ENCODE data around the gene STK38. TPM values are rescaled to one million over a fixed set of nuclear protein-coding genes. Genes with fewer than 3 reads are reported as not detected.

Gene STK38
- total RNA-seq, 1 experiment from 2014 or later: 27.5 TPM

DNA sequence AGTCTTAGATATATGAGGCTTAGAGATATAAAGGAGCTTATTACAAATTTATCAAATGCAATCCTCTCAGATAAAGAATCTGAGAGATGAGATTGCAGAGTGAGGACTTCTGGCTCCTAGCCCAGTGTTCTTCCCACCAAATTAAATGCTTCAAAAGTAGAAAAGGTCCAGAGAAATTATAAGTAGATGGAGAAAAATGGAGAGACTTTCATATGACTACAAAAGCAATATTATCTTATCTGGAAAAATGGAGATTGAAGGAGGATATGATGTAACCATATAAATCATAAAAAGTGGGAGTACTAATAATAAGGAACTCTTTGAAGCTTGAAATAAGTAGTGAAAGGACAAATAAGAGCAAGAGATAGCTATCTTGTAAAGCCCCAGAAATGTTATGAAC lies 101.7 kb downstream of the STK38 start:
- CTCF ChIA-PET: no interaction called here

DNA sequence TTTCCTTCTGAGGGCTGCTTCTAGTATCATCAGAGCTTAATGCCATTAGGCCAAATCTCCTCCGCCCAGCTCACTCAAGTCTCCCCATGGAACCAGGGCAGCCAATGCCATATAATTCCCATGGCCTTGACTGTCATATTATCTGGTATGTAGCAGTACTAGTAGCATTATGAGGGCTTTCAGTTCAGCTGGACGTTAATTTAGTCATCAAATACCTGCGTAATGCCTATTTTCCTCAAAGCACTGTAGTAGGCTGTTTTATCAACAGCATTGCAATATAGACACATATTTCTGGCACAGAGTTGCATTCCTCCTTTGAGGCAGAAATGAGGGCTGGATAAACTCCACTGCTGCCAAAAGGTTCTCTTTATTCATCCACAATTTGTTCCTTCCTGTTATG lies 102.8 kb downstream of the STK38 start:
- intact Hi-C loops (cut with micrococcal nuclease; ENCODE audit: unreplicated experiment): loop anchor here (5.0 kb wide), 1 partner anchor 148 kb away; the partner anchor contains the start of gene SRSF3
- BruUV-seq (replicated peaks): no TSS peak
- Mint-ChIP-seq H3K4me3 (ENCODE audit: unreplicated experiment) (peak overlapping the region; percentile 86), H3K27me3 (ENCODE audit: insufficient read depth, unreplicated experiment) (no peaks in the 10 kb centered on the region), H3K9me3 (ENCODE audit: unreplicated experiment) (no peaks in the 10 kb centered on the region), H3K27ac (ENCODE audit: unreplicated experiment) (peak overlapping the region; percentile 90), H3K36me3 (ENCODE audit: insufficient read depth, unreplicated experiment) (peaks cover 9% of the 10 kb centered on the region), H3K4me1 (ENCODE audit: low read depth, unreplicated experiment) (peaks cover 8% of the 10 kb centered on the region)
- no peaks in the 10 kb centered on the region for H3K9me3 ChIP-seq
- H3K4me3 ChIP-seq (ENCODE audit: low read depth, low read length): peak overlapping the region; percentile 0; the same call in 1 of the 2 replicates
- H3K36me3 ChIP-seq (ENCODE audit: control insufficient read depth, insufficient read depth, low read length): 0 out of 2 replicates have a peak, but pooled peaks cover 1% of the 10 kb centered on the region
- H3K4me1 ChIP-seq: peaks cover 32% of the 10 kb centered on the region
- H3K27me3 ChIP-seq (replicated peaks; ENCODE audit: control insufficient read depth, insufficient read depth, low read length): no peaks in the 10 kb centered on the region
- CTCF ChIA-PET: interaction anchor here (0.7 to 1.6 kb wide), 3 partner anchors 21 to 23 kb away, joined by 4 to 6 read pairs (median 4); no protein-coding TSS in a partner anchor
- no peak for DNase-seq
- TF ChIP-seq, protein P1, sequence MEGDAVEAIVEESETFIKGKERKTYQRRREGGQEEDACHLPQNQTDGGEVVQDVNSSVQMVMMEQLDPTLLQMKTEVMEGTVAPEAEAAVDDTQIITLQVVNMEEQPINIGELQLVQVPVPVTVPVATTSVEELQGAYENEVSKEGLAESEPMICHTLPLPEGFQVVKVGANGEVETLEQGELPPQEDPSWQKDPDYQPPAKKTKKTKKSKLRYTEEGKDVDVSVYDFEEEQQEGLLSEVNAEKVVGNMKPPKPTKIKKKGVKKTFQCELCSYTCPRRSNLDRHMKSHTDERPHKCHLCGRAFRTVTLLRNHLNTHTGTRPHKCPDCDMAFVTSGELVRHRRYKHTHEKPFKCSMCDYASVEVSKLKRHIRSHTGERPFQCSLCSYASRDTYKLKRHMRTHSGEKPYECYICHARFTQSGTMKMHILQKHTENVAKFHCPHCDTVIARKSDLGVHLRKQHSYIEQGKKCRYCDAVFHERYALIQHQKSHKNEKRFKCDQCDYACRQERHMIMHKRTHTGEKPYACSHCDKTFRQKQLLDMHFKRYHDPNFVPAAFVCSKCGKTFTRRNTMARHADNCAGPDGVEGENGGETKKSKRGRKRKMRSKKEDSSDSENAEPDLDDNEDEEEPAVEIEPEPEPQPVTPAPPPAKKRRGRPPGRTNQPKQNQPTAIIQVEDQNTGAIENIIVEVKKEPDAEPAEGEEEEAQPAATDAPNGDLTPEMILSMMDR (IDR thresholded peaks at IDR 0.05; ENCODE audit: insufficient read depth in 1 of 2, low read depth in 1 of 2, low read length in 1 of 2, severe bottlenecking in 1 of 2, unreplicated experiment in 1 of 2): no peak
- POLR2A ChIA-PET: no interaction called here

More for the DNA sequence above, 101.7 kb downstream of the STK38 start:
- Histone ChIP-seq H3K9me3 (no peaks in the 10 kb centered on the region), H3K4me3 (ENCODE audit: low read depth, low read length) (no peak overlapping the region), H3K27me3 (replicated peaks; ENCODE audit: control insufficient read depth, insufficient read depth, low read length) (no peaks in the 10 kb centered on the region), H3K36me3 (ENCODE audit: control insufficient read depth, insufficient read depth, low read length) (0 out of 2 replicates have a peak, but pooled peaks cover 1% of the 10 kb centered on the region), H3K4me1 (peaks cover 30% of the 10 kb centered on the region)
- no peaks in the 10 kb centered on the region for H3K9me3 Mint-ChIP-seq (ENCODE audit: unreplicated experiment)
- no peak for DNase-seq
- TF ChIP-seq, protein P1 (IDR thresholded peaks at IDR 0.05; ENCODE audit: insufficient read depth in 1 of 2, low read depth in 1 of 2, low read length in 1 of 2, severe bottlenecking in 1 of 2, unreplicated experiment in 1 of 2): no peak
- no peaks in the 10 kb centered on the region for H3K27me3 Mint-ChIP-seq (ENCODE audit: insufficient read depth, unreplicated experiment)
- H3K36me3 Mint-ChIP-seq (ENCODE audit: insufficient read depth, unreplicated experiment): peaks cover 14% of the 10 kb centered on the region
- POLR2A ChIA-PET: interaction anchor here (0.6 kb wide), 1 partner anchor 23 kb away, joined by 7 read pairs; no protein-coding TSS in a partner anchor
- no peak overlapping the region for H3K4me3 Mint-ChIP-seq (ENCODE audit: unreplicated experiment)
- peaks cover 8% of the 10 kb centered on the region for H3K4me1 Mint-ChIP-seq (ENCODE audit: low read depth, unreplicated experiment)
- BruUV-seq (replicated peaks): no TSS peak
- H3K27ac Mint-ChIP-seq (ENCODE audit: unreplicated experiment): no peak overlapping the region
- intact Hi-C loops (cut with micrococcal nuclease; ENCODE audit: unreplicated experiment): no loop called here

Other genes starting within 250 kb of the STK38 start
- gene BNIP5, start 210.6 kb downstream of the STK38 start, total RNA-seq (2022): 0.50 and 0.53 TPM in 2 replicates
- 0.52 and 0.79 TPM in 2 replicates for gene ETV7, start 159.8 kb downstream of the STK38 start, total RNA-seq (2022)
- not detected in 2 replicates for gene PXT1, start 104.6 kb downstream of the STK38 start, total RNA-seq (2022)
- 28.1 and 32.4 TPM in 2 replicates for gene KCTD20, start 104.5 kb downstream of the STK38 start, total RNA-seq (2022)
- 422 and 425 TPM in 2 replicates for gene SRSF3, start 46.9 kb upstream of the STK38 start, total RNA-seq (2022)
- 3.0 and 3.4 TPM in 2 replicates for gene CDKN1A, start 131.2 kb upstream of the STK38 start, total RNA-seq (2022)
- not detected in 2 replicates for gene RAB44, start 150.3 kb upstream of the STK38 start, total RNA-seq (2022)

Measured in Caco-2 (cell line).